NCI-H1048 (cell line): ENCODE measurements around the gene DNAJB6.

ENCODE experiments used
- DNase-seq: peaks from one replicate; lab custom pipeline; 2025; lab: John Stamatoyannopoulos, UW

The DNAJB6 gene

DNA sequence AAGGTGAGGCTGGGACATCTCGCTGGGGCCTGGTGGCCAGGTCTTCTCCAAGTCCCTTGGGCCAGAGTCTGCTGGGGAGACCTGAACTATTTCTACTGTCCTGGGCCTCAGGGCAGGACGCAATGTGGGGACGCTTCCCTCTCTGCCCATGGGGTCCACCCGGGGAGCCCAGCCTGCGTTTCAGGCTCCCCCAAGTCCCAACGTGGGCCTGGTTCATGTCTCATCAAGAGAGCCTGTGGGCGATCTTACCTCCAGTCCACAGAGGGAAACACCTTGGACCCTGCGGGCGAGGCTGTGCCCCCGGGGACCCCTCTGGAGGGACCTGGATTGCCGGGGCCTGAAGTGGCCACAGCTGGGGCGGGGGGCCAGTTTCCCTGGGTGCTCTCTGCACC is 91.7 kb downstream of the DNAJB6 start:
- no peak for DNase-seq

- no peak for DNase-seq
These were observed 92.3 kb downstream of the DNAJB6 start for GRCh38 chr7:157429001-157429679.

DNA sequence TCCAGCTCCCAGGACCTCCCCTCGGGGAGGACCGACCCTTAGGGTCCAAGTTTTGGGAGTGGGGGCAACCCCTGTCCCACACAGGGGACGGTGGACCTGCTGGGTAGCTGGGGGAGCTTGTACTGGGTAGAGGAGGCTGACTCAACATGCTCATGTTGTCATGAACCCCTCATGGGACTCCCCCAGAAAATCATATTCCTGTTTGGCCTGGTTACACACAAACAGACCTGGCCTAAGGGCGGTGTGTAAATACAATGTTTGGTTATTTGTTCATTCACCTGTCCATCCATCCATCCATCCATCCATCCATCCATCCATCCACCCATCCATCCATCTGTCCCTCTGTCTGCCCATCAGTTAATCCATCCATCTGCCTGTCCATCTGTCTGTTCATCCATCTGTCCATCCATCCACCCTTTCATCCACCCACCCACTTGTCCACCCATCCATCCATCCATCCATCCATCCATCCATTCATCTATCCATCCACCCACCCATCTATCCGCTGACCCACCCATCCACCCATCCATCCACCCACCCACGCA is 92.9 kb downstream of the DNAJB6 start:
- no peak for DNase-seq

GRCh38 chr7:157430721-157431120 is 93.9 kb downstream of the DNAJB6 start:
- DNase-seq = no peak

DNA sequence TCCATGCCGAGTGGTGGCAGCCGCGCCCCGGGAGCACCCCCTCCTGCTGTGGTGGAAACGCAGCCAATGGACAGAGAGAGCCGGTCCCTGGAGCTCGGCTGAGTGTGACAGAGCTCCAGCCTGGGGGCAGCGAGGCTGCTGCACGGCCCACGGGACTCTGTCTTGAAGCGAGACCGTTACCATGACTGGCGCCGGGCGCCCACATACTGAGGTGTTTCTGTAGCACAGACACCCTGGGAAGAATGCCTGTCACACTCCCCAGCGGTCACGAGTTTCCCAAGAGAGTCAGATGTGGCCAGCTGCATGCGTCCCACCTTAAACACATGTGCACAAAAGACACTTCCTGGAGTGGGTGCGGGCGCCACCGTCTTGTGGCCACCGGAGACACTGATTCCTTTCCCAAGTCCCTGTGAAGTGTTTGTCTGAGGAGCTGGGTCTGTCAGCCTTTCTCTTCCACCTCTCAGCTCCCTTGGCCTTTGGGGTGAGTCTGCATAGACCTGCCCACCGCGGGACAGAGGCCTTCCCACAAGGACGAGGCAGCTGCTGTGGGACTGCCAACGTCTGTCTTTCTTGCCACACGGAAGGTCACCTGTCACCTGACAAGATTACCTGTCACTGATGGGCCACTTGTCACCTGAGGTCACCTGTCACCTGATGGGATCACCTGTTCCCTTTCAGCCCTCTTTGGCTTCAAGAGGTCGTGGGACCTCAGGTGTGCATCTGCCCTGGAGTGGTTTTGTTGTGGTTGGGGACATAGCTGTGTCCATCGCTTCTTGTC is 94.6 kb downstream of the DNAJB6 start:
- DNase-seq = no peak

- no peak for DNase-seq
These were observed 95.2 kb downstream of the DNAJB6 start for GRCh38 chr7:157431951-157432540.

GRCh38 chr7:157432541-157432956 is 95.7 kb downstream of the DNAJB6 start:
- DNase-seq = no peak

DNA sequence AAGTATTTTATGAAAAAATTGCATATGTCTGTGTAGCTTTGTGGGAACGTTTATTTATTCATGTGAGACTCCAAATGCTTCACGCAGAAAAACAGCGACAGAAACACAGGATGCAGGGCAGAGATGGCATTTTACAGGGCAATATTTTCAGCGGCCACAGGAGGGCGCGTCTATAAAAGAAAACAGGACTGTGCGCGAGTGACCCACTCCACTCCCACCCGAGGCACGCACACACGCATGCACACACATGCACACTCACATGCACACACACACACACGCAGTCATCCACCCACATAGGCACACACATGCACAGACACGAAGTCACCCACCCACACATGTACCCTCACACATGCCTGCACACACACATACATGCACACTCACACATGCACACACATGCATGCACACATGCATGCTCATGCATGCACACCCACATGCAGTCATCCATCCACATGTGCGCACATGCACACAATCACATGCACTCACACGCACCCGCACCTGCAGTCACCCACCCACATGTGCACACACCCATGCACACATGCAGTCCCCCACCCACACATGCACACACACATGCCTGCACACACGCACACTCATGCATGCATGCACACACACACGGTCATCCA is 96.3 kb downstream of the DNAJB6 start:
- no peak for DNase-seq

DNA sequence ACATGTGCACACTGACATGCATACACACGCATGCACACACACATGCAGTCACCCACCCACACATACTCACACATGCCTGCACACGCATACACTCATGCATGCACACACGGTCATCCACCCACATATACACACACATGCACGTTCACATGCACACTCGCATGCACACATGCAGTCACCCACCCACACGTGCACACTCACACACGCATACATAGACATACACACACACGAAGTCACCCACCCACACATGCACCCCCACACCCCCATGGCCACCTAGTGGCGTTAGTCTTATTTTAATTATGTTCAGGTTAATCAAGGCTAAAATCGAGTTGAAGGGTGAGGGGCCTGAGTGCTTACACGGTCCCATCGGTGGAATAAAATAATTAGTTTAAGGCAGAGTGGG is 96.8 kb downstream of the DNAJB6 start:
- no peak for DNase-seq

GRCh38 chr7:157434231-157434630 is 97.4 kb downstream of the DNAJB6 start:
- no peak for DNase-seq

DNA sequence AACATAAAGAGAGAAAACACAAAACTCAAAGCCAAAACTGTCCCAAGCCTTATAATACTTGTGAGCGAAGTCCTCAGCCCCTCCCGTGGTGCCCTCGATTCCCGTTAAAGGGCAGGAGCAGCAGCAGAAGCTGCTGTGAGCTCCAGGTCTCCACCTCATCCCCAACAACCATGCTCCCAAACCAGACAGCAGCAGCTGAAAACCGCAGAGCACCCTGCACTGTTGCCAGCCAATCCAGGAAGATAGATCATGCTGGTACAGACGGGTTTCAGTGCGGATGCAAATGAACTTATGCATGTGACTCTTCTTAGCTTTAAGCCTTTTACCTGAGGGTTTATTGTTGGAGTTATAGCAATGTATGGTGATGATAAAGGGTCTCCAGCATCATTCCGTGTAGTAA is 97.9 kb downstream of the DNAJB6 start:
- no peak for DNase-seq

DNA sequence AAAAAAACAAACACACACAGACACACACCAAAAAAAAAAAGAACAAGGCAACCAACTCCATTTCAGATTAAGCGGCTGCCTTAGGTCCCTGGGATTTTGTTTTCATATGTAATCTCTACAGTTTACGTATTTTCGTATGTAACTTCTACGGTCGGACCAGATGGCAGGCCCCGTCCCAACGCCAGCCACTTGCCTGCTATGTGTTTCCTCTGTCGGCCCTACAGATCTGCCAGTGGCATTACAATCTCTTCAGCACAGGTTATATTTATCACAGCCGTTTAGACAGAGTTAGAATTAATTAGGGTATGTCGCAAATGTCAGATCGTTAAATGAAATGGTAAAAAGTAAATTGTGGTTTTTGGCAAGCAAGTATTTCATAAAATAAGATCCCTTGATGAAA is 99.3 kb downstream of the DNAJB6 start:
- no peak for DNase-seq

DNA sequence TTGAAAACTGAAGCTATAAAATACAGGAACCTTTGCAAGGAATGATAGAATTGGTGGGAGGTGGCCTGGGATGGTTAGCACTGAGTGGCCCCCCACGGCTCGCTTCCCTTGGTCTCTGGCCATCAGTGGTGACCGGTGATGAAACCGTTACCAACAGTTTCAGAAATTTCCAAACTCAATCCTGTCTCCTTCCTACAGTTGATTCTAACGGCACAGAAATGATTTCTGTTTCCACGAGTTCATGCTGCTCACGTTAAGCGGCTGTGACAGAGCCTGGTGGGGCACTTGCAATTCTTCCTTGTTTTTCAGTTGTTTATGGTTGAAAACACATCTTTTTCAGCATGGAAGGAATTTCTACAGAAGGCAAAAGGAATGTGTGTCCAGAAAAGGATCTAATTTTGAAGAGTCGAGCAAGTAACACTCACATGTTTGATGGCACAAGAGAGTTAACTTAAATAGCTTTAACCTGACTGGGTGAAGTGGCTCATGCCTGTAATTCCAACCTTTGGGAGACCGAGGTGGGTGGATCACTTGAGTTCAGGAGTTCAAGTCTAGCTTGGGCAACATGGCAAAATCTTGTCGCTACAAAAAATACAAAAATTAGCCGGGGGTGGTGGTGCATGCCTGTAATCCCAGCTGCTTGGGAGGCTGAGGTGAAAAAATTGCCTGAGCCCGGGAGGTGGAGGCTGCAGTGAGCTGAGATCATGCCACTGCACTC is 100.1 kb downstream of the DNAJB6 start:
- no peak for DNase-seq

- DNase-seq = no peak
These were observed 100.8 kb downstream of the DNAJB6 start for GRCh38 chr7:157437519-157438061.

DNA sequence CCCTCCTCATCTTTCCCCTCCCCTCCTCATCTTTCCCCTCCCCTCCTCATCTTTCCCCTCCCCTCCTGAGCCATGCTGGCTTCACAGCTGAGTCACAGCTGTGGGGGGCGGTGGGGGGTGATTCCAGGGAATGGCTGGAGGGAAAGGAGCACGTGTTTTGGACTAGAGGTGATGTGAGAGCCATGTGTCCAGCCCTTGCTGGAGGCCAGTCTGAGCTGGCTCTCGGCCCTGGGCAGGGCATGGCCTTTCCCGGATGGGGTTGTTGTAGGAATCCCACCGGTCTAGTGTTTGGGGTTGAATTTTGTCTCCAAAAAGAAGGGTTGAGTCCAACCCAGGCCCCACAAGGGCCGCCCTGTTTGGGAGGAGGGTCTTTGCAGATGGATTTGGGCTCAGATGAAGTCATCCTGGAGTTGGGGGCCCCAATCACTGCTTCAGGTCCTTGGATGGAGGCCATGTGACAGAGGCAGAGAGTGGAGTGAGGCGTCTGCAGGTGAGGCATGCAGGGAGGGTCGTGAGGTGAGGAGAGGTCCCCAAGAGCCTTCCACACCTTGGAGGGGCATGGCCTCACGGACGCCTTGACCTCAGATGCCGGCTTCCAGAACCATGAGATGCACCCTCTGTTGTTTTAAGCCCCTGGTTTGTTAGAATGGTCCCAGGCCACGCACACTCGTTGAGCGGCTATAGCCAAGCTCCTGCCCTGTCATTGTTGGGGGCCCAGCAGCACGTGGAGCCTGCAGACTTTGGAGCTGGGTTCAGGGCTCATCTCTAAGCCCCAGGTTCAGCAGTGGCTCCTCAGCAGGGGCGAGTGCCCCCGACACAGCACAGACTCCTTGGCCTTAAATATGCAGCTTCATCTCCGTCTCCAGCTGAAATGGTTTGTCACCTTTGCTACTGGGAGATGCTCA is 101.6 kb downstream of the DNAJB6 start:
- no peak for DNase-seq

DNA sequence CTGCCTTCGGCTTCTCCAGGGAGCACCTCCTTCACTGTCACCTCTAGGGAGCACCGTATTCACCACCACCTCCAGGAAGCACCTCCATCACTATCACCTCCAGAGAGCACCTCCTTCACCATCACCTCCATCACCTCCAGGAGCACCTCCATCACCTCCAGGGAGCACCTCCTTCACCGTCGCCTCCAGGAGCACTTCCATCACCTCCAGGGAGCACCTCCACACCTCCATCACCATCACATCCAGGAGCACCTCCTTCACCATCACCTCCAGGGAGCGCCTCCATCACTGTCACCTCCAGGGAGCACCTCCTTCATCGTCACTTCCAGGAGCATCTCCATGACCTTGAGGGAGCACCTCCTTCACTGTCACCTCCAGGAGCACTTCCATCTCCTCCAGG is 102.3 kb downstream of the DNAJB6 start:
- DNase-seq = no peak

DNA sequence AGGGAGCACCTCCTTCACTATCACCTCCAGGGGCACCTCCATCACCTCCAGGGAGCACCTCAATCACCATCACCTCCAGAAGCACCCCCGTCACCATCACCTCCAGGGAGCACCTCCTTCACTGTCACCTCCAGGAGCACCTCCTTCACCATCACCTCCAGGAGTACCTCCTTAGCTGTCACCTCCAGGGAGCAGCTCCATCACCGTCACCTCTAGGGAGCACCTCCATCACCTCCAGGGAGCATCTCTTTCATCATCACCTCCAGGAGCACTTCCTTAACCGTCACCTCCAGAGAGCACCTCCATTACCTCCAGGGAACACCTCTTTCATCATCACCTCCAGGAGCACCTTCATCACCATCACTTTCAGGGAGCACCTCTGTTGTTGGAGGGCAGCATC is 103.0 kb downstream of the DNAJB6 start:
- DNase-seq = no peak

GRCh38 chr7:157440346-157441022 is 103.7 kb downstream of the DNAJB6 start:
- DNase-seq = no peak

- no peak for DNase-seq
These were observed 104.2 kb downstream of the DNAJB6 start for GRCh38 chr7:157441023-157441399.

DNA sequence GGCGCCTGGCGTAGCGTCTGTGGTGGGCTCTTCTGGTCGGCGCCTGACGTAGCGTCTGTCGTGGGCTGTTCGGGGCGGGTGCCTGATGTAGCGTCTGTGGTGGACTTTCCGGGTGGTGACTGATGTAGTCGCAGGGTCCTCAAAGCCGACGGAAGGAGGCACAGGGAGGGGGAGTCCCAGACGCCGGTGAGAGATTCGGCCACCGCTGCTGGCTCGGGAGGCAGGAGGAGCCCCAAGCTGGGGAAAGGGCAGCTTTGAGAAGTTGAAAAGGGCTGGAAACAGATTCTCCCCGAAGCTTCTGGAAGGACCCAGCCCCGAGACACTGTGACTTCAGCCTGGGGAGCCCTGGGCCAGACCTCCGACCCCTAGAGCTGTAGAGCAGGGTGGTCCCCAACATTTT is 105.7 kb downstream of the DNAJB6 start:
- DNase-seq = no peak
